ENCODE results near the gene GPATCH2L.

GPATCH2L gene

DNA sequence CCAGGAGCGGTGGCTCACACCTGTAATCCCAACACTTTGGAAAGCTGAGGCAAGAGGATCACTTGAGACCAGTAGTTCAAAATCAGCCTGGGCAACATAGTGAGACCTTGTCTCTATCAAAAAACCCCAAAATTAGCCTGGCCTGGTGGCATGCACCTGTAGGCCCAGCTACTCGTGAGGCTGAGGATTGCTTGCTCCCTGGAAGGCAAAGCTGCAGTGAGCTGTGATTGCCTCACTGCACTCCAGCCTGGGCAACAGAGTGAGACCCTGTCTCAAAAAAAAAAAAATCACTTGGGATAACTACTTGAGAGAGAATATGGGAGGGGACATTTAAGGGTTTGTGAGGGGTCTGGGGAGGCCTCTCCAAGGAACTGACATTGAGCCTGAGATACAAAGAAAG is 109.0 kb downstream of the GPATCH2L start:
- TF ChIP-seq POLR2AphosphoS5 (IDR thresholded peaks at IDR 0.05; ENCODE audit: low read depth, low read length) (no peak), POLR2A (IDR thresholded peaks at IDR 0.05; ENCODE audit: low read depth, low read length) (no peak), TAF1 (IDR thresholded peaks at IDR 0.05; ENCODE audit: borderline replicate concordance, low read depth, low read length) (no peak)
- DNase-seq (ENCODE audit: insufficient read length) (no peak), FAIRE-seq (no peak)

DNA sequence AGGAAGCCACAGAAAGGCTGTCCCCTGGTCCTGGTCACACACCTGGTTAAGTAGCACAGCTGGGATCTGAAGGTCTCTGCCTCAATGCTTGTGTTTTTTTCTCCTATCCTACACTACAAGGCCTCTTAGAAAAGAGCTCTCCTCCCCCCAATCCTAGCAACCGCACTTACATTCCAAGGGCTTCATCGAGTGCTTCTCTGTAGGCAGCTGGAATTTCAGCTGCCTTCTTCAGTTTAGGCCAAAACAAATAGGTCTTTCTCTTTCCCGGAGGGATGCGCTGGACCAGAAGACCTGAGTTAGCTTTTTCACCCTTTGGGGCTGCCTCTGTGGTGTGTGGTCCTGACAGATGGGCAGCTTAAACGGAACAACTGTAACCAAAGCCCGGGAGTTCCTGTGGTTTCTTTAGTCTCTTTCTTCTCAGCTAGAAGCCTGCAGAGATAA is 109.7 kb downstream of the GPATCH2L start:
- no peak for DNase-seq (ENCODE audit: insufficient read length)
- TF ChIP-seq TAF1 (IDR thresholded peaks at IDR 0.05; ENCODE audit: borderline replicate concordance, low read depth, low read length) = no peak
- TF ChIP-seq POLR2AphosphoS5 (IDR thresholded peaks at IDR 0.05; ENCODE audit: low read depth, low read length) = no peak
- no peak for TF ChIP-seq POLR2A (IDR thresholded peaks at IDR 0.05; ENCODE audit: low read depth, low read length)
- FAIRE-seq = no peak

DNA sequence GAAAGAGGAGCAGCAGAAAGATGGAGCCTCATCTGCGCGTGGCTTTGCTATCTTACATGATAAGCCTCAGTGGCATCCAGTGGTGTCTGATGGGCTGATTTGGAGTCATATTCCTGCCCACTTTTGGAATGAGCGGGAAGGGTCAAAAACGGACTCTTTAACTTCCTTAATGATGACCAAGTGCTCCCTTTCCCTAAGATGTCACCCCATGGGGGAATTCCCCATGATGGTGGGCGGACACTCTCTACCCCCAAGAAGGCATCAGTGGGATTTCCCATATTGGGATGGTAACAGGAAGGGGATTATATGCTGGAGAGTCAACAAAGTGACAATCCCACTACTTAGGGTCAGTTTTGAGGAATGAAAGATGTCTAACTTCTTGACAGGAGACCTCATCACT is 110.9 kb downstream of the GPATCH2L start:
- TF ChIP-seq TAF1 (IDR thresholded peaks at IDR 0.05; ENCODE audit: borderline replicate concordance, low read depth, low read length) (no peak), POLR2A (IDR thresholded peaks at IDR 0.05; ENCODE audit: low read depth, low read length) (no peak), POLR2AphosphoS5 (IDR thresholded peaks at IDR 0.05; ENCODE audit: low read depth, low read length) (no peak)
- no peak for FAIRE-seq
- no peak for DNase-seq (ENCODE audit: insufficient read length)

Data from GM12892 (cell line).